GM18526 (cell line): ENCODE data around the gene CHCHD6.

Experiments used
- POLR2A ChIP-seq: IDR thresholded peaks from 3 replicates; pipeline ENCODE4 v1.6.1; 2011; ENCODE audit not compliant: insufficient read length; ENCODE audit errors: extremely low read depth

Gene CHCHD6, protein sequence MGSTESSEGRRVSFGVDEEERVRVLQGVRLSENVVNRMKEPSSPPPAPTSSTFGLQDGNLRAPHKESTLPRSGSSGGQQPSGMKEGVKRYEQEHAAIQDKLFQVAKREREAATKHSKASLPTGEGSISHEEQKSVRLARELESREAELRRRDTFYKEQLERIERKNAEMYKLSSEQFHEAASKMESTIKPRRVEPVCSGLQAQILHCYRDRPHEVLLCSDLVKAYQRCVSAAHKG

DNA sequence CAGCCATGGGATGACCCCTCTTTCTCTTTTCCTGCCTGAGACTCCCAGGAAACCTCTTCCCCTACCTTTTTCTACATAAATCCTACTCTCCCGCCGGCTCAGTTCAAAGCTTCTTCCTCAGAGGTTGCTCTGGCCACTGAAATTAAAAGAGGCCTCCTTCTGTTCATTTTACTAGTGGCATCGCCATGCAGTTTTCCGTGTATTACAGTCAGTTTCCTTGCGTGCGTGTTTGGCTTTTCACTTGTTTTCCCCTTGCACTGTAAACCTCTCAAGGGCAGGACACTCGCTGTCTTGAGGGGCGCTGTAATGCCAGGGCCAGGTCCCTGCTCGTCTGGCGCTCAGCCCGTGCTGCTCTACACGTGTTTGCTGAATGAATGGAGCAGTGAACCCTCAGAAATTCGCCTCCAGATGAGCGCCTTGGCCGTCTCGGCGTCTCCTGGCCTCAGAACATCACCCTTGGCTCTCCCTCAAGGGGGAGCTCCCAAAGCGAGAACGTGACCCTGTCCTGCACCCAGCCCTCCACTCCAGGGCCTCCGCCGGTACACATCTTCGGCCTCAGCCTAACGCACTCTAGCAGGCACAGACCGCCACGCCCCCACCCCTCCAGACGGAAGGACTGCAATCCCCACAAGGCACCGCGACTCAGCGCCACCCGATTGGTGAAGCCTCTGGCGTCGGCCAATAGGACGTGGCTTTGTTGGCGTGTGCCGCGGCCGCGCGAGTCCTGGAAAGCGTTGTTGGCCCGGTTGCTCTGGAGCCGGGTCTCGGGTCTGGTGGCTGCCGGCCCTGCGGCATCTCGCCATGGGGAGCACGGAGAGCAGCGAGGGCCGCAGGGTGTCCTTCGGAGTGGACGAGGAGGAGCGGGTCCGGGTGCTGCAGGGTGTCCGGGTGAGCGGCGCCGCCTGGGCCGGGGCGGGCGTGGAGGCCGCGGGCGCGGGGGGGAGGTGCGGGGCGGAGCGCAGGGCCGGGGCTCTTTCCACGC lies at the start of gene CHCHD6:
CHCHD6 (plus strand) TSS at position 729 of the 982 bp plus-strand sequence; CDS start at position 802, 73 bp downstream.
- no peak for TF ChIP-seq POLR2A

DNA sequence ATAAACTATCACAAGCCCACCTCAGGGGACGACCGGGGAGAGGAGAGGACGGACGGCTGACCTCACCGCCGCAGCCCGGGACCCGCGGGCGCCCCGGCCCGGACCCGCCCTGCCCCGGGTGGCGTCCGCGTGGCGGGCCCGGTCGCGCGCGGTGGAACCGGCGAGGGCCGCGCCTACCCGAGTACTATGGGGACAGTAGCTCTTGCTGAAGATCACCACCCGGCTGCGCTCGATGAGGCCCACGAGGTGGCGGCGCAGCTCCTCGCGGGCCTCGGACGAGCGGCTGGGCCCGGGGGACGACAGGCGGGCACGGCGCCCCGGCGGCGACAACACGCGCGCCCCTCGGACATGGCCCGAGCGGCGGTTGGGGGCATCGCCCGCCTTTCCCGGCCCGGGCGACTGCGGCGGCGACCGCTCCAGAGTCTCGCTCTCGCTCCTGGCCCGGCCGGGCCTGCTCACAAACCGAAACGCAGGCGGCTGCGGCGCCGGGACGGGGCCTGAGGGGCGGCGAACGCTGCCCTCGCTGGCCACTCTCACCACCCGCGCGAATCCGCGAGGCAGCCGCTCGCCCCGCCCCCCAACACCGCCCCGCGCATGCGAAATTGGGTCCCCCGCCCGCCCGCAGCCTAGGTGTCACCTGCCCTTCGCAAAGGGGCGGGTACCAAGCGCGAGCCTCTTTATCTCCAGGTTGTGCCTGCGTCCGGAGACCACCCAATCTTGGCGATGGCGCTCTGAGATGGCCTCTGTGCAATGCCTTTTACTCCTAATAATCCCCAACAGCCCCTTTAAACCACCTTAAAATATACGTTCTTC lies 49.3 kb upstream of the CHCHD6 start, which contains the start of gene TXNRD3:
TXNRD3 (minus strand) TSS at position 554 of the 813 bp plus-strand sequence.
- TF ChIP-seq POLR2A: no peak

DNA sequence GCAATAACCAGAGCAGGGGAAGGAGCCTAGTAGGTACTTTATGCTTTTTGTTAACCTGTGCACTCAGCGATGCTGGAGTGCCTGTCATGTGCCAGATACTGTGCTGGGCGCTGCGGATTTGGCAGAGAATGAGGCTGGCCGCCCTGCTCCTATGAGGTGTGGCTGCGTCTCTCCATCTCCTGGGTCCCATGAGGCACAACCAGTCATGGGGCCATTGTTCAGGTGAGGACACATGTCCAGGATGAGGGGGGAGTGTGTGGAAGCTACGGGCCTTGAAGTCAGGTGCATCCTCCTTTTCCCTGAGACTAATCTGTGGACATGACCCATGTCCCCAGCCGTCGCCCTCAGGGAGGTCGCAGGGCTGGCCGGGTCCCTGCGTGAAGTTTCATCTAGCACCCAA lies 48.2 kb upstream of the CHCHD6 start:
- no peak for TF ChIP-seq POLR2A

DNA sequence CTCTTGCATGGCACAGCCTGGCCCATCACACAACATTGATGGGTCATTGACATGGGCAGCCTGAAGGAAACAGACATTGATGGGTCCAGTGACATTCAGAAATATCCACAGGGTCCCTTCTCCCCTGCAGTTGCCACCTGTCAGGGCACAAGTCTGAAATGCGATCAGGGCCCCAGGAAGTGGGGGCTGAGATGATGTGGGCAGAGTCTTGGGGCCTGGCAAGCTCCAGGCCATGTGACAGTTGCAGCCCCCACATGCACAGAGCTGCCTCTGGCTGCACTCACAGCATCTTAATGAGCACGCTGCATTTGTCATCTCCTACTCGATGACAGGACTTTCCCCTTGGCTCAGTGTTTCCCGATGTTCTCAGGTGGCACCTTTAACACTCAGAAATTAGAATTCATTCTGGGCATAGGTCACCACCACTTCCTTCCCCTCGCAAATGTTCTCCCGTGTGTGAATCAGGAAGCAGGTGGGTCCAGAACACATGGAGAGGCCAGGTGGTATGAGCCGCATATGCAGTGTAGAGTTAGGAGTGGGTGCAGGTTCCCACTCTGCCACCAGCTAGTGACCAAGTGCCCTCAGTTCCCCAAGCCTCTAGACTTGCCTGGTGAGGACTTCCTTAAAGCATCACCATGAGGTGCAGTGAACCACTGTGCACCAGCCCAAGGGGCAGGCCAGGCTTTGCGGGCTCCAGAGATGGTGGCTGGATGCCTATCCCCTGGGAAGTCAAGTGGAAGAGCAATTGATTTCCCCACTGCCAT lies 47.5 kb upstream of the CHCHD6 start:
- no peak for TF ChIP-seq POLR2A

DNA sequence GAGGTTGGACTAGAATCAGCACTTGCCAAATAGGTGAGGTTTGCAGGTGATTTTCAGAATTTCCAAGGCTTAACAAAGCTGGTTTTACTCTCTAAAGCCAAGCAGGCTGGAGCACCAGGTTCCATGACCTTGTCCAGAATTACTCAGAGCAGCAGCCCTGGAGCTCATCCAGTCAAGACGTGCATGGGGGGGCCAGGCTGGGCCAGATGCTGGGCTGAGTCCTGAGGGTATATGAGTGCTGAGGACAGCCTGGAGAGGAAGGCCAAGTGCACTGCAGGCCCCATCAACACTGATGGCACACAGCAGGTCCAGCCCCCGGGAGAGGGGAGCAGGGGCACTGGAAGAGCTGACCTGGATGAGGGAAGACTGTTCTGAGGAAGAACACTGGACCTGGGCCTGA lies 46.1 kb upstream of the CHCHD6 start:
- TF ChIP-seq POLR2A: no peak

DNA sequence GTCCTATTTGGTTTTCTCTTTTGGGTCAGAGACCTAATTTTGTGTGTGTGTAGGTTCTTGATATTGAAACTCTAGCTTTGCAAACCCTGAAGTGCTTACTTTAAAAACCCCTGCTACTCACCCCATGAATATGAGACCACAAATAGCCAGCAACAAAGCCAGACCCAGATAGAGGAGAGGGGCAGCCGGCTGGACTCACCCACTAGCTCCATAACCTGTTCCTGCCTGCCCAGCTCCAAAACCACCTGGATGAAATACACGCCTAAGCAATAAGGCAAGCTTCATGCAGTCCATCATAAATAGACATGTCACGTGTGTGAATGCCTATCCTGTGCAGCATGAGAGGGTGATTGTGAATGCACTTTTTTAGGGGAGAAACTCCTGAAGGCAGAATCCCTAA lies 45.5 kb upstream of the CHCHD6 start:
- TF ChIP-seq POLR2A: no peak

DNA sequence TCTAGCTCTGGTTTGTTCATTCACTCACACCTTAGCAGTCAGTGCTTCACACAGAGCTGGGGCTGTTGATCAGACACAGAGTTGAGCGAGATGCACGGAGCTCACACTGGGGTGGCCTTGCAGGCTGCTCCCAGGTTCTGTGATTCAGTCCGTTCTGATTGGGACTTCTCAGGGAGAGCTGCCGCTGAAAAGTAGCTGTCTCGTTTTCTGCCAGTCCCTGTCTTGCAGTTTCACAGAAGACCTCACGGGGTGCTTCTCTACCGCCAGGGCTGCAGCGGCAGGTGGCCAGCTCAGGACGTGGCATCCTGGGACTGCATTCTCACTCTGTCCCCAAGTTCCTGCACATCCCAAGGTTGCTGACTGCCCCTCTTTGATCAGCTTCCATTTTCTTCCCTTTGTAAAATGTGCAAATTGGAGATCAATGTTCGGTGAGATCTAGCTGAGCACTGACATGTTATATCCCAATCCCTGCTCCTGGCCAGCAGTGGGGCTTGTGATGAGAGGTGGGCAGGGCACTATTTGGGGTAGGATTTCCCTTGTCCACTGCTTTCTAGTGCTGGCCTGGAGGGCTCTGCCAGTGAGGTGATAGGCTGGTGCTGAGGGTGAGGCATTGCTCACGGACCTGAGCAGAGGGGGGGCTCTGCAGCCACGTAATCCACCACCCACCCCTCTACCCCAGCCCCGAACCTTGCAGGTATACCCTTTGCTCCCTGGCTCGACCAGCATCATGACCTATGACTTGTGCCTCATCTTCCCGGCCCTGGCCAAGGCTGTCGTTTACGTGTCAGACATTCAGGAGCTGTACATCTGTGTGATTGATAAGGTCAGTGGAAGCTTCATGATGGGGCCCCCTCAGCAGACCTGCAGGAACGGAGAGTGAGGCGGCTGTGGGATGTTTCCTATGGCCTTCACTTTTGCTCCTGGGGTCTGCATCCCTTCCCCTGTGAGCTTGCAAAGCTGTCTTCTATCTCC lies 43.8 kb upstream of the CHCHD6 start:
- TF ChIP-seq POLR2A: no peak

DNA sequence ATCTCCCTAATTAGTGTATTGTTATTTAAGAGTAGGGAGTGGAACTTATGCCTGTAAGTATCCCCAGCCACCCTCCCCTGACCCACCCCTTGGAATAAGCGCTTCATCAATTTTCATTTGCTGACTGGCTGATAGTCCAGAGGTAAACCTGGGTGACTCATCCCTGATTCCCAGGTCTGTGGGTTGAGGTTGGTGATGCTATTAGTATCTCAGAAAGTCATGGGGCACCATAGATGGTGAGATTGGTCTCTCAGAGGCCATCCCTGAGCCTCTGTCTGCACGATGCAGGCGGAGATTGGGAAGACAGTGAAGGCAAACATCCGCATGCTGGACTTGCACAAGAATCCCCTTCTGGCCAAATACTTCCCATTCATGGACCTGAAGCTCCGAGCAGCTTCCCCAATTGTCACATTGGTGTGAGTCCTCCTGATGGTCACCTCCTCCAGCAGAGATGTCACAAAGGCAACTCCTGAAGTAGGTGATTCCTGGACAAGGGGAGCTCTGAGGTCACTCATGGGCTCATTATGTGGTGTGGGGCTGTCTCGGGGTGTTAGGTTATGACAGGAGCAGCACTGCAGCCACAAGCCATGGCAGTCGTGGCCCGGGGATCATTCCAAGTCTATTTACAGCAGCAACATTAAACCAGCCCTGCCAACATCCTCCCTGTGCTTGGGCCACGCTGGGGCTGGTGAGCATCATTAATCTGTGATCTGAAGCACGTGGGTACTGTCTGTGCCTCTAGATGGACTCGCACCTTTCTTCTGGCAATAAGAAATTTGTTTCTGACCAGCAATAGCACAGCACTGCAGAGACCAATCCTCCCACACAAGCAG lies 42.3 kb upstream of the CHCHD6 start:
- no peak for TF ChIP-seq POLR2A

DNA sequence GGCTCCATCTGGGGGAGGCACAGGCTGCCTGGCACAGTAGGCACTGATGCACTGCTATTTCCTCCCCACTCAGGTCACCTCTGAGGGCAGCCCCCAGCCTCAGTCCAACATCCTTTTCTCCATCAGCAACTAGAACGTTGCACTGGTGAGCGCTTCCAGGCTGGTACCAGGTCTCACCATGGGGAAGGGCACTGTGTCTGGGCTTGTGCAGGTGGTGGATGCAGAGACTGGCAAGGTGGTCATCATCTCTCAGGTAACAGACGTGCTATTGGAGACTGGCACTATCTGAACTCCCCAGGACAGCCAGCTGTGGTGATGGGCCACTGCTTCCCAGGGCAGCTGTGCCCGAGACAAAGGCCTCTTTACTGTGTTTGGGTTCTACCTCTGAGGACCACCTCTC lies 40.8 kb upstream of the CHCHD6 start:
- TF ChIP-seq POLR2A: no peak

DNA sequence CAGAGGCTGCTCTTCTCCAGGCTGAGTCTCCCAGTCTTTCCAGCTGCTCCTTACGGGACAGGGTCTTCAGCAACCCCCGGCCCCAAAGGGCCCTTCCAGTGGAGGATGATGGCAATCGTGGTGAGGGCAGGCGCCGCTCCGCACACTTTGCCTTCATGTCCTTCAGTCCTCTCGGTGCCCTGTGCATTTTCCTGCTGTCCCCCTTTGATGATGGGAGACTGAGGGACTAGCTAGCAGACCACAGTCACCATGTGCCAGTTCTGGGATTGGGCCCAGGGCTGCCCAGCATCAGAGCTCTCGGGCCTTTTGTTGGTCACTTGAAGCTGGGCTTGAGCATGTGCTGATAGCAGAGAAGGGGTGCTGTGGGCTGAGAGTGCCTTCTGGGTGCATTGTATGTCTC lies 40.3 kb upstream of the CHCHD6 start:
- TF ChIP-seq POLR2A: no peak

DNA sequence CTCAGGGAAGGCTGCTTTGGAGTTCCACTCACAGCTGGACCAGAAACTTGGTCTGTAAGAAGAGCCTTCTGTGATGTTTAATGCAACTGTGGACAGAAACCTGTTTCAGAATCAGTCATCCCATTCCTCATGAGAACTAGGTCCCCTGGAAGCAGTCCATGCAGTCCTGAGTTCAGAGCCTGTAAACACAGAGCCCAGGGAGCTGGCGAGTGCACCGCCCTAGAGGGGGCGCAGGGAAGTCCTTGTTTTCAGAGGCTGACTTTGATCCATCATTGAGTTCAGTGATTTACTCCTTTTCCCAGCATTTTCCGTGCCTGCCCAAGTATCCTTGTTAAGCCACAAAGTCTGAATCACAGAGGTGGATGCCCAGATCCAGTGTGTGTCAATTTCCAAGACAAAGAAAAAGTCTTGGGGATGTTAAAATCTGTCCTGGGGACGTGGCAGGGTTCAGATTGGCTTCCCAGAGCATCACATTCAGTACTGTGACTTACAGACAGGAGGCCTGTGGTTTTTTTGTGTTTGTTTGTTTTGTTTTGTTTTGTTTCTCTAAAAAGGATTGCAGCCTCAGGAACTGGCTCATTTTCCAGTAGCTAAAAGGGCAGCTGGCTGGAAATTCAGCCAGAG lies 39.3 kb upstream of the CHCHD6 start:
- TF ChIP-seq POLR2A: no peak

DNA sequence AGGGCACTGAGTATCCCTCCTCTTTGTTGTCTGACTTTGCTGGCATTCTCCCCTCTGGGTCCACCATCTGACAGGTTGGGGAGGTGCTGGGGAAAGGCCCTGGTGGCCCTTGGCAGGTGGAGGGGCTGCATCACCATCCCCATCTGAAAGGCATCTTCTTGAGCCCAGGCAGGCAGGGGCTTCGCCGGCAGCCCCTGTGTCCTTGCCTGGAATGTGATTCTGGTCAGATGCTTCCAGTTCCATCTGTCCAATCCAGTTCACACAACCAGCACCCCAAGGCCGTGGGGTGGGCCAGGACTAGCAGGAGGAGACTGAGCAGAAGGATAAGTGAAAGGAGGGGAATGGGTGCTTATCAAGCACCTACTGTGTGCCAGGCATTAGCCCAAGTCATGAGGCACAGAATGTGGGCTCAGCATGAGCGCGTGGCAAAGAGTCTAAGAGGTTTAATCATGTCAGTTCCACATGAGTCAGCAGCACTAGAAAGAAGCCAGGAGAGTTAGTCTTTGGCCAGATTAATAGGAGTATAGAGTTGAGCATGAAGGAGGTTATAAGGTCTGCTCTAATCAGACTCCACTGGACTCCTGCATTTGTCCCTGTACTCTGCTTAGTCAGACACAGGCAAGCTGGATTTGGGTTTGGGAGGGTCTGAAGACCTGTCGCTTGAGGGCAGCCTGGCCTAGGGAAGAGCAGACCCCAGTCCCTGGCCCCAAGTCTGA lies 38.7 kb upstream of the CHCHD6 start:
- TF ChIP-seq POLR2A: no peak
